ENCODE measurements around the gene GRIN2B.

GRCh38 chr12:13937735-13938134 lies 43.7 kb downstream of the GRIN2B start:
- TF ChIP-seq, protein P1, sequence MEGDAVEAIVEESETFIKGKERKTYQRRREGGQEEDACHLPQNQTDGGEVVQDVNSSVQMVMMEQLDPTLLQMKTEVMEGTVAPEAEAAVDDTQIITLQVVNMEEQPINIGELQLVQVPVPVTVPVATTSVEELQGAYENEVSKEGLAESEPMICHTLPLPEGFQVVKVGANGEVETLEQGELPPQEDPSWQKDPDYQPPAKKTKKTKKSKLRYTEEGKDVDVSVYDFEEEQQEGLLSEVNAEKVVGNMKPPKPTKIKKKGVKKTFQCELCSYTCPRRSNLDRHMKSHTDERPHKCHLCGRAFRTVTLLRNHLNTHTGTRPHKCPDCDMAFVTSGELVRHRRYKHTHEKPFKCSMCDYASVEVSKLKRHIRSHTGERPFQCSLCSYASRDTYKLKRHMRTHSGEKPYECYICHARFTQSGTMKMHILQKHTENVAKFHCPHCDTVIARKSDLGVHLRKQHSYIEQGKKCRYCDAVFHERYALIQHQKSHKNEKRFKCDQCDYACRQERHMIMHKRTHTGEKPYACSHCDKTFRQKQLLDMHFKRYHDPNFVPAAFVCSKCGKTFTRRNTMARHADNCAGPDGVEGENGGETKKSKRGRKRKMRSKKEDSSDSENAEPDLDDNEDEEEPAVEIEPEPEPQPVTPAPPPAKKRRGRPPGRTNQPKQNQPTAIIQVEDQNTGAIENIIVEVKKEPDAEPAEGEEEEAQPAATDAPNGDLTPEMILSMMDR (IDR thresholded peaks at IDR 0.05; ENCODE audit: borderline replicate concordance, extremely low read depth, low read length, poor library complexity, severe bottlenecking), result no peak
- no peak for TF ChIP-seq EZH2 (IDR thresholded peaks at IDR 0.05; ENCODE audit: borderline replicate concordance, low read depth, low read length, severe bottlenecking)
